ENCODE data around the gene MAD1L1.
"Not testable (repeated sequence)": the region's sequence is repeated elsewhere in the genome, so short reads cannot be mapped to it uniquely, and the experiment has no call there.

The MAD1L1 gene

GRCh38 chr7:2007551-2007950, 225.2 kb downstream of the MAD1L1 start:
- DNase-seq, result no peak

GRCh38 chr7:2006921-2007381, 225.8 kb downstream of the MAD1L1 start:
- no peak for DNase-seq

GRCh38 chr7:2006231-2006771, 226.4 kb downstream of the MAD1L1 start:
- no peak for DNase-seq

- no peak for DNase-seq
These were observed 227.0 kb downstream of the MAD1L1 start for GRCh38 chr7:2005786-2006185.

- no peak for DNase-seq
These were observed 227.7 kb downstream of the MAD1L1 start for GRCh38 chr7:2004841-2005725.

GRCh38 chr7:2003931-2004812, 228.6 kb downstream of the MAD1L1 start:
- no peak for DNase-seq

- DNase-seq, result no peak
These were observed 229.3 kb downstream of the MAD1L1 start for GRCh38 chr7:2003451-2003930.

- DNase-seq, result no peak
These were observed 229.9 kb downstream of the MAD1L1 start for GRCh38 chr7:2002561-2003450.

- no peak for DNase-seq
These were observed 230.9 kb downstream of the MAD1L1 start for GRCh38 chr7:2001601-2002442.

- no peak for DNase-seq
These were observed 231.9 kb downstream of the MAD1L1 start for GRCh38 chr7:2000746-2001321.

- no peak for DNase-seq
These were observed 232.5 kb downstream of the MAD1L1 start for GRCh38 chr7:2000153-2000687.

GRCh38 chr7:1999278-1999984, 233.3 kb downstream of the MAD1L1 start:
- no peak for DNase-seq

- no peak for DNase-seq
These were observed 234.6 kb downstream of the MAD1L1 start for GRCh38 chr7:1998146-1998545.

GRCh38 chr7:1997537-1998076, 235.1 kb downstream of the MAD1L1 start:
- DNase-seq, result no peak

- DNase-seq, result no peak
These were observed 235.9 kb downstream of the MAD1L1 start for GRCh38 chr7:1996816-1997215.

GRCh38 chr7:1995911-1996420, 236.8 kb downstream of the MAD1L1 start:
- not testable (repeated sequence) for DNase-seq

- no peak for DNase-seq
These were observed 237.3 kb downstream of the MAD1L1 start for GRCh38 chr7:1995426-1995825.

GRCh38 chr7:1994931-1995330, 237.8 kb downstream of the MAD1L1 start:
- DNase-seq, result no peak
